ENCODE results near the gene SCD.

The SCD gene

GRCh38 chr10:100396605-100397004 is 49.6 kb downstream of the SCD start:
- DNase-seq (ENCODE audit: low read depth in 2 of 2), result no peak

- no peak for DNase-seq (ENCODE audit: low read depth in 2 of 2)
Observed at GRCh38 chr10:100401631-100402328, 54.7 kb downstream of the SCD start.

- DNase-seq (ENCODE audit: low read depth in 2 of 2), result no peak
Observed at GRCh38 chr10:100403734-100404133, 56.7 kb downstream of the SCD start.

GRCh38 chr10:100413173-100413572 is 66.1 kb downstream of the SCD start:
- DNase-seq (ENCODE audit: low read depth in 2 of 2), result no peak
